ENCODE measurements around the gene ANO2.

Gene ANO2

GRCh38 chr12:5964913-5965900, 20.1 kb upstream of the ANO2 start:
- DNase-seq (ENCODE audit: low read depth in 2 of 2): no peak

DNA sequence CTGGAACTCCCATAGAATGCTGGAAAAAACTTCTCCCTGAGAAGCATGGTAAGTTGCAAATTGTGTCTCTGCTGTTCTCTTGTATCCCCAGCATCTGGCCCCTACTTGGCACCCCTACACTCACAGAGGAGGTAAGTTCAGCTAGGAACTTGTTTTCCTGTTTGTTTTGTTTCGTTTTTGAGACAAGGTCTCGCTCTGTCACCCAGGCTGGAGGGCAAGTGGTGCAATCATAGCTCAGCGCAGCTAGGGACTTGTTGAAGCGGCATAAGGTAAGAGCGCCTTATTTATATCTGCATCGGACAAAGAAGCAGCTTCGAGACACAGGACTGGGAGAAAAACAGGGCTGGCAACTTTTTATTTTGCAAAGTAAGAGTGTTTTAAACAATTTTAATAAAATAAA, 18.5 kb upstream of the ANO2 start:
- no peak for DNase-seq (ENCODE audit: low read depth in 2 of 2)

DNA sequence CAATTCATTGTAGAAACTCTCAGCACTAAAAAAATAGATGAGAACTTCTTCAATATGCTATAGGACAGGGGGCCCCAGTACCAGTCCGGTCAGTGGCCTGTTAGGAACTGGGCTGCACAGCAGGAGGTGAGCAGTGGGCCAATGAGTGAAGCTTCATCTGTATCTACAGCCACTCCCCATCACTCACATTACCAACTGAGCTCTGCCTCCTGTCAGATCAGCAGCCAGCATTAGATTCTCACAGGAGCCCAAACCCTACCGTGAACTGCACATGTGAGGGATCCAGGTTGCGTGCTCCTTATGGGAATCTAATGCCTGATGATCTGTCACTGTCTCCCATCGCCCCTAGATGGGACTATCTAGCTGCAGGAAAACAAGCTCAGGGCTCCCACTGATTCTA, 15.7 kb upstream of the ANO2 start:
- no peak for DNase-seq (ENCODE audit: low read depth in 2 of 2)

DNA sequence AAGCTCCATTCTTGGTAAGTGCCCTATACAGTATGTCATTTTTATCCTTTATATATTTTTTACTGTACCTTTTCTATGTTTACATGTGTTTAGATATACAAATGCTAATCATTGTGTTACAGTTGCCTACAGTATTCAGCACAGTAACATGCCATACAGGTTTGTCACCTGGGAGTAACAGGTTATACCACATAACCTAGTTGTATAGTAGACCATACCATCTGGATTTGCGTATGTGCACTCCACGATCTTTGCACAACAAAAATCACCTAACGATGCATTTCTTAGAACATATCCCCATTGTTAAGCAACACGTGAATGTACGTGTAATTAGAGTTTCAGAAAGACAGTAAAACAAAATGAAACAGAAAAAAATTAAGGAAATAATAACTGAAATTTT, 11.9 kb upstream of the ANO2 start:
- DNase-seq (ENCODE audit: low read depth in 2 of 2): no peak

GRCh38 chr12:5954661-5955060, 9.6 kb upstream of the ANO2 start:
- DNase-seq (ENCODE audit: low read depth in 2 of 2): no peak

DNA sequence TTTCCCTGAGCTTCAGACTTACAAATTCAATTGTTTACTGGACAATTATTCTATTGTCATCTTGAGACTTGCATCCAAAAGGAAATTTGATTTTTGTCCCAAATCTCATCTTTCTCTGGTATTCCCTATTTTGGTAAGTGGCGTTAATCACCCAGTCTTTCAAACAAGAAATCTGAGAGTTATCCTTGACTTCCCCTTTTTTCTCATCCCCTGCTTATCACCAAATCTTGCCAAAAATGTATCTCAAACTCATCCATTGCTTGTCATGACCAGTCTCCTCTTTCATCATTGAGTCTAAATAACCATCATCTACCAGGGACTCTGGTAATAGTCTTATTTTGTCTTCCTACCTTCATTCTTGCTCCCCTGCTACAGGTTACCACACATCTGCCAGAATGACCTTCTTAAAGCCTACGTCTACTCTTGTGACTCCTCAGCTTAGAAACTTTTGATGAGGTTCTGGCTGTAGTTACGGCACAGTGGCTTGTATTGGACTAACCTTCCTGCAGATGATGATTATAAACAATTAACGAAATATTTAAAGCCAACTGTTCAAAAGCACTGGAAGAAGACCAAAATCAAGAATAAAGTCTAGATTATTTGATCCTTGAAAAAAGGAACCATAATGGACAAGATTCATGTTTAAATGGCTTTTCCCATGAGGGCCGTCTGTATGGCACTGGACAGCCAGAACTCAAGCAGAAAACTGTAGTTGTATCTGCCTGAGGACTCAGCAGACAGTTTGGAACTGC, 9.0 kb upstream of the ANO2 start:
- no peak for DNase-seq (ENCODE audit: low read depth in 2 of 2)

GRCh38 chr12:5952031-5952430, 7.0 kb upstream of the ANO2 start:
- DNase-seq (ENCODE audit: low read depth in 2 of 2): no peak

- no peak for DNase-seq (ENCODE audit: low read depth in 2 of 2)
Observed at GRCh38 chr12:5948696-5949095, 3.6 kb upstream of the ANO2 start.

DNA sequence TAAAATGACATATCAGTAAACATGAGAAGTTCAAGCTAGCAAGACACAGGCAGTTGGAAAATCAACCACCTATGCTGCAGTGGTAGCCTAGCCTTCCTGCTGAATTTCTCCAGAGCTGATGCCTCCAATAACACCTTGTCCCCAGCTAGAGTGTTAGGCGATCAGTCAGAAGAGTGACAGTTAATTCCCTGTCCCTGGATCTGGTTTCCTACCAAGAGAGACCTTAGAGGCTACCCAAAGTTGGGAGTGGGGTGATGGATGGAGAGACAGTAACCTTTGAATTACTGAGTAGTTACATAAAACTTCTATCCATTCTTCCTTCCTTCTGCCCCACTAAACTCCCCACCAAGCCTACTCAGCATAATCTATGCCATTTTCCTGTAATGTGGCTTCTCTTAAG, 1.9 kb upstream of the ANO2 start:
- no peak for DNase-seq (ENCODE audit: low read depth in 2 of 2)

DNA sequence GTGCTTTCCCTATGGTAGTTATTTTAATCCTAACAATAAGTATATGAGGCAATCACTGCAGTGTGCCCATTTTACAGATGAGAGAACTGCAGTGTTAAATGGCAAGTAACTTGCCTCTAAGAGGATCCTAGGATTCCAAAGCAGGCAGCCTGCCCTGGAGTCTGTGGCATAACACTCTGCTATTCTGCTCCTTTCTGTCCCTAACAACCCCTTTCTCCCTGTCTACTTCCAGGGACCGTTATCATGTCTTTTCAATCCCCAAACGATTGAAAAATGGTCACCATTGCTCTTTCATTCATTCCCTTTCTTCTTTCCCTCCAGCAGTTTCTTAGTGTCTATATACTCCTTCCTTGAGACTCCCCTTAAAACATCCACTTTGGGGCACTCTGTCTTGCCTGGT, 1.3 kb upstream of the ANO2 start:
- DNase-seq (ENCODE audit: low read depth in 2 of 2): no peak

GRCh38 chr12:5944688-5945070, 380 bp downstream of the ANO2 start:
- DNase-seq (ENCODE audit: low read depth in 2 of 2): no peak

- no peak for DNase-seq (ENCODE audit: low read depth in 2 of 2)
Observed at GRCh38 chr12:5944053-5944452, 1.0 kb downstream of the ANO2 start.

DNA sequence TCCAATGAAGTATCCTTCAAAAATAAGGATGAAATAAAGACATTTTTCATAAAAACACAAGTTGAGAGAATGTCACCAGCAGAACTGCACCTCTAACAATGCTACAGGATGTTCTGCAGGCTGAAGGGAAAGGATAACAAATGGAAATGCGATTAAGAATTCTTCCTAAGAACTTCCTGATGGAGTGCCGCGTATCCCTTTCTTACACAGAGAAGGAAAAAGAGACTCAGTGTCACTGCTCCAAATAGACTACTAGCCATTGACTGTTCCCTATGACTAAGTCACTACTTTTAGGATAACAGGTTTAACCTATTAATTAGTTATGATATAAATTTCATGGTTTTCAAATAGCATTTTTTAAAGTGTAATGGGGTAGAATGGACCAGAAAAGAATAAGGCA, 3.2 kb downstream of the ANO2 start:
- no peak for DNase-seq (ENCODE audit: low read depth in 2 of 2)

DNA sequence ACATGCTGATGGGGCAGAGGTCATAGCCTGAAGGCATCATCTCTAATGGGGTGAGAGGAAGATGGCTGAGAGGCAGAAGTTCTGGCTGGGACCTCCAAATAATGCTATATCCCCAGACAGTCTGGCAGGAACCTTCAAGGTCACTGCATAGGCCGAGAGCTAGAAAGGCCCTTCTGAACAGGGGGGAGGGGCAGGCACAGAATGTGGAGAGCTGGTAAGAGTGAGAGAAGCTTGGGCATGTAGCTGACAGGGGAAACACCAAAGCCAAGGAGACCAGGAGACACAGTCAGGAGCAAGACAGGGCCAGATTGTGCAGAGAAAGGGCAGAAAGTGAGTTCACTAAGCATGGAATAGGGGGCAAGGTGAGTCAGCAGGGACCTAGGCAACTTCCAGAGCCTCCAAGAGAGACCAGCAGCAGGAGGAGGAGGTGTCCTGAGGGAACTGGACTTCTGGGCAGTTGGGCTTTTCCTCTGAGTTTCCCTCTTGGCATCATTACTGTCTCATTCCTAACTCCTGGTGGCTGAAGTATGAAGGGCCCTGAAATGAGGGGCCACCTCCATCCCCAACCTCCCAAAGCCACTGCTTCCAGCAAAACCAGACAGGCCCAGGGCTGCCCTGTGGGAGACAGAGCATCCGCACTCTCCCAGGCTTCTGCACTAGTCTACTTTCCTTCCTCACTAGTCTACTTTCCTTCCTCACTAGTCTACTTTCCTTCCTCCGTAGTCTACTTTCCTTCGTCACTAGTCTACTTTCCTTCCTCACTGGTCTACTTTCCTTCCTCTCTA, 17.1 kb downstream of the ANO2 start:
- DNase-seq (ENCODE audit: low read depth in 2 of 2): no peak

GRCh38 chr12:5925646-5926045, 19.4 kb downstream of the ANO2 start:
- no peak for DNase-seq (ENCODE audit: low read depth in 2 of 2)

DNA sequence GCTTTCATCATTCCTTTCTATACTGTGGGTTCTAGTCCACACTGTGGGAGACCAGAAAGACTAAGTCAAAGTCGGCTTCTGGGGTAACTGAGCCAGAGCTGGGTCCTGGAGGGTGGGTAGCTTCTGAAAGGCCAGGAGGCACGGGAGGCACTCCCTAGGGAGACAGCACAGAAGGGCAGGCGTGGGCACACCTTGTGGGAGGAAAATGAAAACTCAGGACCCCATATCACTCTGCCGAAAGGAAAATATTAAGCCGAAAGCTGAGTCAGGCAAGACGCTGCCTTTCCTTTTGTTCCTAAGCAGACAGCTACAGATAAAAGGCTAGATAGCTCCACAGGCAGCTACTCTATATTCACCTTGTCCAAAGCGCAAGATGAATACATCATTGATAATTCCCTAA, 20.7 kb downstream of the ANO2 start:
- DNase-seq (ENCODE audit: low read depth in 2 of 2): no peak

- no peak for DNase-seq (ENCODE audit: low read depth in 2 of 2)
Observed at GRCh38 chr12:5923751-5924150, 21.3 kb downstream of the ANO2 start.

DNA sequence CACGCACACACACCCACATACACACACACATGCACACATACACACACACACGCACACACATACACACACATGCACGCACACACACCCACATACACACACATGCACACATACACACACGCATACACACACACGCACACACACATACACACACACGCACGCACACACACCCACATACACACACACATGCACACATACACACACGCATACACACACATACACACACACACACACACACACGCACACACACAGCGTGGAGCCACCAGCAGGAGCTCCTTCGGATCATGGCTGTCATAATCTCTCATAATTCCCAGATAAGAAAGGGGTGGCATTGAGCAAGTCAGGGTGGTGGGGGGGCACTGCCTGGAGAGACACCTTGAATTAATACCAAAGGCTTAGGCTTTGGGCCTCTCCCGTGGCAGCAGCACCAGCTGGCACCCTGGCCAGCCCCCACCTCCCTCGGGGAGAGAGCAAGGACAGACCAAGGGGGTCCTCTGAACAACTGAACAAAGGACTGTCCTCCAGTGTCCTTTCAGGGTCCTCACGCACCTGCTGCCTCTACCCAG, 21.9 kb downstream of the ANO2 start:
- no peak for DNase-seq (ENCODE audit: low read depth in 2 of 2)

DNA sequence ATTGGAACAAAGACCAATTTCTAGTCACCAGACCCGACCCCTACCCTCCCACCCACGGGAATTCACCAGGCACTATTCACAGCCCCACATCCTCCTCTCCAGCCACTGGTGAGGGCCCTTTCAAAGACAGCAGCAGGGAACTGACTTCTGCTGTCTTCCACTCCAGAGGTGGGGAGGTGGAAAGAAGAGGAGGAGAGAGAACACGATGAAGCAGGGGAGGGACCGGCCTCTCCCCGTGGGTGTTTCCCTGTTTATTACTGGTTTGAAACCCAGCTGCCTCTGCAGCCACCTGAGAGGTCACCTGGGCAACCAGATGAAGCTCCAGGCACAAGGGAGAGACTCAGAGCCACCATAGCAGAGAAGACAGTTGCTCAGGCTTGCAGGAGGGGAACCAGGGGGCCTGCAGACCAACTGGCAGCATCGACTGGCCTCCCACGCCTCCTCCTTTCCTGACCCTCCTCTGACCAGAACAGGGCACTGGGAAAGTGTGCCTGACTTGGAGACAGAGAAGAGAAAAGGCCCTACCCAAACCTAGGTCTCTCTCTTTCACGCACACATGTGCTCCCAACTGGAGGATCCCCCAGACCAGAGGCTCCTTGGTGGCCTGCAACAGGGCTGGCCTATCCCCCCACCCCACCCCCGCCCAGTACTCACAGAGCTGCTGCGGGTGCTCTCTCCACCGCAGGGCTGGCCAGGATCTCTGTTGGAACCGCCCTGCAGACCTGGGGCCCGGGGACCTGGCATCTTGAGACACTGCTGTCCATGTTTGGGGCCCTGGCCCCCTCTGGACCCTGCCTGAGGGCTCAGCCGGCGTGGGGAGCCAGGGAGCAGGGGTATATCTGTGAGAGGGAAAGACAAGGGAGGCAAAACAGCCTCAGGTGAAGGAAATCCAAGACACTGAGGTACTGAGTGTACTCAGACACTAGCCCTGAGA, 22.8 kb downstream of the ANO2 start:
- no peak for DNase-seq (ENCODE audit: low read depth in 2 of 2)

DNA sequence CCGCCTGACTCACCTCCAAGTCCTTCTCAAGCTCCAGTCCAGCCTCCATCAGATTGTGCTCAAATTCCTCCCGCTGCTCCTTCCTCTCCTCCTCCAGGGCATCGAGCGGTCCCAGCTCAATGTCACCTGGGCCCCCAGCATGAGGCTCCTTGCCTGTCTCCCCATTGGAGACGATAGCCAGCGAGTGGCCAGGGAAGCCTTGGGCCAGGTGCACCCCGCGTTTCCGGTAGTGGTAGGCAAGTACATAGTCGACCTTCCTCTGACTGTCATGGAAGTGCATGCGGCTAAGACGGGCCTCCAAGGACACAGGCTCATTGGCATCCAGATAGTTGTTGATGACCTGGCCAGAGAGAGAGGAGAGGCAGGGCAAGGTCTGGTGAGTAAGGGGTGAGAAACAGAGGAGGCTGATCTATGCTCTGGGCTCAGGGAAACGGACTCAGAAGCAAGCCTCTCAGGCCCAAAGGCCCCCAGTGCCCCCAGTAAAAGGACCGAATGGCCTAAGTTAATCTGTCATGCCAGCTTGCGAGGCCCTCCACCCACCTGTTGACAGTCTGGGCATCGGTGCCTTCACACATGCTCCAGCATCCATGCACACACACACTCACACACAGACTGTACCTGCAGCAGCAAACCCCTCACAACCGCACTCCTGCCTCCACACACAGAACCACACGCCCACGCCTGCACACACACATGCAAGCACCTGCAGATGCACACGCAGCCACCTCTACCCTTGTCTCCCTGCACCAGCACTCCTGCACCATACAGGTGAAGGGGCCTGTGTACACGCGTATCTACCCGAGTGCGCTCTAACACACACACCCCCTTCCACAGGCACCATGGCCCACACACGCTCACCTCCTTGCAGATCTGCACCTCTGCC, 23.8 kb downstream of the ANO2 start:
- no peak for DNase-seq (ENCODE audit: low read depth in 2 of 2)

All from stimulated activated CD4-positive, alpha-beta T cell treated with anti-CD3 and anti-CD28 coated beads, Interleukin-4, amount 100 ng/mL, for 48 hours (primary cell).